ENCODE measurements around the gene REST. TPM values are rescaled to one million over a fixed set of nuclear protein-coding genes. Genes with fewer than 3 reads are reported as not detected.
"Not testable (repeated sequence)": the region's sequence is repeated elsewhere in the genome, so short reads cannot be mapped to it uniquely, and the experiment has no call there.

Gene REST
- total RNA-seq, result 10 to 100 TPM; 26.5 to 32.1 TPM
- long read RNA-seq, full-length matches to known transcripts, result 37 of 52 reads
- long read RNA-seq, partial matches to known transcripts, result 5 of 52 reads
- long read RNA-seq, other reads (novel, unspliced or antisense), result 10 of 52 reads

GRCh38 chr4:56907489-56908205, at the start of gene REST:
Gene REST (plus strand): TSS chr4:56907900. CDS start chr4:56910639, 2,739 bp downstream.
- DNase-seq (peak; percentile 78 to 84), ATAC-seq (peak; percentile 79)
- intact Hi-C loops (cut with DNase I, micrococcal nuclease), result loop anchor here in 1 of 2 donors (5.0 kb wide), 1 partner anchor 70 kb away; the partner anchor contains the start of genes NOA1 and POLR2B

GRCh38 chr4:56859841-56860240, 47.9 kb upstream of the REST start:
- intact Hi-C loops (cut with DNase I, micrococcal nuclease), result no loop called here

GRCh38 chr4:56860781-56861180, 46.9 kb upstream of the REST start:
- intact Hi-C loops (cut with DNase I, micrococcal nuclease), result no loop called here
- DNase-seq, result no peak
- no peak for ATAC-seq

More at GRCh38 chr4:56859841-56860240, 47.9 kb upstream of the REST start:
- ATAC-seq, result no peak
- DNase-seq, result no peak

GRCh38 chr4:56861360-56861759, 46.3 kb upstream of the REST start:
- ATAC-seq, result no peak
- intact Hi-C loops (cut with DNase I, micrococcal nuclease), result no loop called here
- DNase-seq, result no peak

GRCh38 chr4:56863441-56864139, 44.1 kb upstream of the REST start:
- ATAC-seq (no peak), DNase-seq (no peak)
- intact Hi-C loops (cut with DNase I, micrococcal nuclease), result no loop called here

- DNase-seq, result no peak
Observed at GRCh38 chr4:56870946-56871345, 36.8 kb upstream of the REST start.

GRCh38 chr4:56871371-56871866, 36.3 kb upstream of the REST start:
- no peak for DNase-seq
- intact Hi-C loops (cut with DNase I, micrococcal nuclease), result no loop called here
- ATAC-seq, result no peak

More at GRCh38 chr4:56870946-56871345, 36.8 kb upstream of the REST start:
- no peak for ATAC-seq
- intact Hi-C loops (cut with DNase I, micrococcal nuclease), result no loop called here

- intact Hi-C loops (cut with DNase I, micrococcal nuclease), result no loop called here
- ATAC-seq, result peak; percentile 98
- peak; percentile 55 to 73 for DNase-seq
Observed at GRCh38 chr4:56874166-56874565, 33.5 kb upstream of the REST start.

- intact Hi-C loops (cut with DNase I, micrococcal nuclease), result no loop called here
- no peak for DNase-seq
Observed at GRCh38 chr4:56874923-56875322, 32.8 kb upstream of the REST start.

GRCh38 chr4:56876264-56876663, 31.4 kb upstream of the REST start:
- no peak for ATAC-seq
- no peak for DNase-seq
- intact Hi-C loops (cut with DNase I, micrococcal nuclease), result no loop called here

More at GRCh38 chr4:56874923-56875322, 32.8 kb upstream of the REST start:
- ATAC-seq, result peak; percentile 13

- DNase-seq (no peak), ATAC-seq (no peak)
- intact Hi-C loops (cut with DNase I, micrococcal nuclease), result no loop called here
Observed at GRCh38 chr4:56879996-56880395, 27.7 kb upstream of the REST start.

GRCh38 chr4:56880572-56880971, 27.1 kb upstream of the REST start:
- intact Hi-C loops (cut with DNase I, micrococcal nuclease), result no loop called here
- ATAC-seq (no peak), DNase-seq (no peak)

- intact Hi-C loops (cut with DNase I, micrococcal nuclease); ATAC-seq; DNase-seq: not testable (repeated sequence)
Observed at GRCh38 chr4:56884511-56884910, 23.2 kb upstream of the REST start.

GRCh38 chr4:56892691-56893090, 15.0 kb upstream of the REST start:
- ATAC-seq, result no peak
- DNase-seq, result no peak
- intact Hi-C loops (cut with DNase I, micrococcal nuclease), result no loop called here

- DNase-seq; intact Hi-C loops (cut with DNase I, micrococcal nuclease); ATAC-seq: not testable (repeated sequence)
Observed at GRCh38 chr4:56897842-56898241, 9.9 kb upstream of the REST start.

- DNase-seq; intact Hi-C loops (cut with DNase I, micrococcal nuclease); ATAC-seq: not testable (repeated sequence)
Observed at GRCh38 chr4:56900186-56900585, 7.5 kb upstream of the REST start.

GRCh38 chr4:56902703-56903102, 5.0 kb upstream of the REST start:
- intact Hi-C loops (cut with DNase I, micrococcal nuclease), result no loop called here
- ATAC-seq, result no peak

GRCh38 chr4:56905796-56906195, 1.9 kb upstream of the REST start:
- DNase-seq (no peak), ATAC-seq (no peak)
- intact Hi-C loops (cut with DNase I, micrococcal nuclease), result loop anchor here in 1 of 2 donors (5.0 kb wide), 1 partner anchor 72 kb away; the partner anchor contains the start of genes NOA1 and POLR2B

More at GRCh38 chr4:56902703-56903102, 5.0 kb upstream of the REST start:
- no peak for DNase-seq

Measured in left colon (tissue), 2 donors.